ENCODE measurements around the gene CNPY4. TPM values are rescaled to one million over a fixed set of nuclear protein-coding genes. Genes with fewer than 3 reads are reported as not detected.

Gene CNPY4
- total RNA-seq: 18.9 and 21.9 TPM in 2 replicates

GRCh38 chr7:100119072-100119969 lies at the start of gene CNPY4, which contains the start of gene TAF6:
Gene CNPY4, plus strand, starts transcription at chr7:100119634. Its CDS starts 111 bp downstream, at chr7:100119745.
Gene TAF6, minus strand, starts transcription at chr7:100119358. Its CDS starts 5,149 bp downstream, at chr7:100114209.

DNA sequence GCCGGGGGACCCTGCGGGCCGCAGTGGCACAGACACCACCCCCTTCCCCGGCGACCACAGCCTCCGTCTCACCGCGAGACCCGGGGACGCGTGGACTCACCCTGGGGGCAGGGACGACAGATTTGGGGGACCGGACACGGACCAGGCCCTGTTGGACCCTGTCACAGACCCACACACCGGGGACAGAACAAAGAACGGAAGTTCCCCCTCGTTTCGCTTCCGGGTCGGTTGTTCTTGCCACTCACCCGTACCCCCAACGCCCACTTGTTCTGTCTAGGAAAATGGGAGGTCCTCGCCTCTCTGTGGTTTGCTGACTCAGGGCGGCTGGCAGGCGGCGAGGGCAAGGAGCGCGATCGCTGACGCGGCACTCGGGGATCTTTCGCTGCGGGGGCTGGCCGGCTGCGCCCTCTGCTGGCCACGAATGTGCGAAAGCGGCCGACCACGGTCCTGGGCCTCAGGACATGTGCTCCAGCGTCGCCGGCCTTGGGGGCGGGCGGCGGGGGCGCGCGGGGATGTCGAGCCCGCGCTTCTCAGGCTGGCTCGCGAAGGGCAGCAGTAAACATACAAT lies 37.8 kb upstream of the CNPY4 start, which contains the start of gene ZNF3:
Gene ZNF3, minus strand, starts transcription at position 189 of the 568 bp plus-strand sequence. CDS start 4,366 bp downstream, outside the sequence.

GRCh38 chr7:100088621-100089457 lies 30.6 kb upstream of the CNPY4 start, which contains the start of gene COPS6:
Gene COPS6, plus strand, starts transcription at chr7:100088969. Its CDS starts 22 bp downstream, at chr7:100088991.

DNA sequence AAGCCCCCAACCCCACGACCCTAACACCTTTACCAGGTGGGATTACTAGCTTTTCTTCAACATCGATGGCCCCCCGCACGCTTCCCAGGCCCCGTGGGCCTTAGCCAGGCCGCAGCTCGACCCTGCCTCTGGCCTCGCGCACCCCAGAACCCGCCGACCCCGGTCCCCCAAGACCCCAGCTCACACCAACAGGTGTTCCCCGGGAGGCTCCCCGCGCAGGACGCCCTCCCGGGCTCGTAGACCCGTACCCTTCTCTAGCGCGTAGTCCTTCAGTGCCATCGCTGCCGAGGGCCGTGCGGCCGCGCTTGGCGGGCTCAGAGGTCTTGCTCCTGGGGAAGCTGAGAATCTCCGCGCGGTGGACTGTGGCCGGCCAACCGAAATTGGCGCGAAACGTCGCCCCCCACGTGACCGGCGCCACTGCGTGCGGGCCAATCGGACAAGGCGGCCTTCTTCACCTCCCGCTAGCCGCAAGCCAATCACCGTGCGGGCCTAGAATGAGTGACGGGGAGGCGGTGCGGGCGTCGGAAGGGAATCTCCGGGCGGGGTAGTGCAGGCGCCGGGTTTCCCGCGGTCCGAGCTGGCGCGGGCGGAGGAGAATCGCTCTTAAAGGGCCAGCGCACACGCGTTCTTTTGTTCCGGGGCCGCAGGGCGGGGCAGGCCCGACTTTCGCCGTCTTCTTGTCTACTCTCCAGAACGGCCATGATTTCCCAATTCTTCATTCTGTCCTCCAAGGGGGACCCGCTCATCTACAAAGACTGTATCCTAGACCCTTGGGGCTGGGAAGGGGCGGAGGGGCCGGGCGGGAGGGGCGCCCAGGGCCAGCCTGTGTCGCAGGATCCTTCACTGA lies 18.2 kb upstream of the CNPY4 start, which contains the start of the genes AP4M1 and MCM7:
Gene AP4M1, plus strand, starts transcription at position 628 of the 847 bp plus-strand sequence. Its CDS starts 72 bp downstream, at position 700.
Gene MCM7, minus strand, starts transcription at position 382 of the 847 bp plus-strand sequence. Its CDS starts 103 bp downstream, at position 279.

DNA sequence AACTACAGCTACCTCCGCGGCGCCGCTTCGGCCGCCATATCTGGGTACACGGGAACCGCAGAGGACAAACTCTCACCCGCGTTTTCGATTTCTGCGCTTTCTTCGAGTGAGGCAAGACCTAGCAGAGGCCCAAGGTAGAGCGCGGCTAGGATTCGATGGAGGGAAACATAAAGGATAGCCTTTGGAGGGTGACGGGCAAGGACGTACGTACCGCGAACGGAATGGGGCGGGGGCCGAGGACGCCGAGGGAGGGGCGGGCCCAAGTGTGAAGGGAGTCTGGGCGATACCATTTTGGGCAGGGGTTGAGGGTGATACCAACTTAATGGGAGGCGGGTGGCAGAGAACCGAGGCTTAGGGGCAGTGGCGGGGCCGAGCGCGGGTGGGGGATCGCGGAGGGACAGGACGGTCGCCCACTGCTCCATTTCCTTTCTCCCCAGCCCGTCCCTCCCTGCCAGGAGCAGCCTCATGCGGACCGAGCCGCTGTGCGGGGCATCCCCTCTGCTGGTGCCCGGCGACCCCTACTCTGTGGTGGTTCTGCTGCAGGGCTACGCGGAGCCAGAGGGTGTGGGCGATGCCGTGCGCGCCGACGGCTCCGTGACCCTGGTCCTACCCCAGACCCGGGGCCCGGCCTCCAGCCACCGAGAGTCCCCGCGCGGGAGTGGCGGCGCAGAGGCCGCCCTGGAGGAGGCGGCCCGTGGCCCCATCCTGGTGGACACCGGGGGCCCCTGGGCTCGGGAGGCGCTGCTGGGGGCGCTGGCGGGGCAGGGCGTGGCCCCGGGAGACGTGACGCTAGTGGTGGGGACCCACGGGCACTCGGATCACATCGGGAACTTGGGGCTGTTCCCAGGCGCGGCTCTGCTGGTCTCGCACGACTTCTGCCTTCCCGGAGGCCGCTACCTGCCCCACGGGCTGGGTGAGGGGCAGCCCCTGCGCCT lies 7.8 kb downstream of the CNPY4 start, which contains the start of gene MBLAC1:
Gene MBLAC1, plus strand, starts transcription at position 37 of the 935 bp plus-strand sequence. Its CDS starts 429 bp downstream, at position 466.

DNA sequence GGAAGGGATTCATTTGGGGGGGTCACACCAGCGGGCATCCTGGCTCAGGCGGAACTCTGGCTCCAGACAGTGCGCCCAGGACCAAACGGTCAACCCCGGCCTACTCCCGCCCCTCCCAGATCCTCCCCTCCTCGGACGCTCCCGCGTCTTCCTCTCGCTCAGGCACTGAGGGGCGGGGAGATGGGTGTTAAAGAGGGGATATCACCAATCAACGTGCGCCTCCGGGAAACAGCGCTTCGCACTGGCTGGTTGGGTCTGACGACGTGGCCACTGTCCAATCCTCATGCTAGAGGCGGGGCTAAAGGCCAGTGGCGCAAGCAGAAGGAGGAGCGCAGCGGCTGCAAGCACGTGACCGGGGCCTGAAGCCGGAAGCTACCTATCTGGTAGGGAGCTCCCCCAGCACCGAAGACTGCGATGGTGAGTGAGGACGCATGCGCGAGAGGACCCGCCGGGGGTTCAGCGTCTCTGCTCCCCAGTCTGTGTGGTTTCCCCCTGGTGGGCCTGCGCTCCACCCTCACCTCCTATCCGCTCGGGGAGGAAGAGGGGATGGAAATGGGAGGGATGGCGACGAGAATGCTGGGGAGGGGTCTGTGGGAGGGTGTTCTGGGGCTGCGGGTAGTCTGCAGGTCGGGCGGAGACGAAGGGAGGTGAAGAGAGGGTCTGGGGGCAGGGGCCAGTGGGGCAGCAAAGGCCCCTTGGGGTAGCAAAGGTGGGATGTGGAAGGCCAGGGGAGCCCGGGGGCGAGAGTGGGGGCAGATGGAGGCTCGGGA lies 29.3 kb downstream of the CNPY4 start, which contains the start of gene LAMTOR4:
Gene LAMTOR4, plus strand, starts transcription at position 360 of the 770 bp plus-strand sequence. Its CDS starts 55 bp downstream, at position 415.

GRCh38 chr7:100158229-100159098 lies 39.0 kb downstream of the CNPY4 start, which contains the start of gene TRAPPC14:
Gene TRAPPC14, minus strand, starts transcription at chr7:100158723. Its CDS starts 224 bp downstream, at chr7:100158499.

Small RNAs within 50 kb of the gene (small RNA-seq; reads per million reads assigned to genes)
- gene MIR106B (5,521 reads per million, percentile 100 among the genes with 10 or more reads in this experiment), gene MIR25 (2,768 reads per million, percentile 100 among the genes with 10 or more reads in this experiment), gene MIR93 (6,845 reads per million, percentile 100 among the genes with 10 or more reads in this experiment)

Other genes with a start within 250 kb of the CNPY4 start
- 0.22 and 0.53 TPM in 2 replicates for gene OR2AE1, start 242.6 kb upstream of the CNPY4 start, total RNA-seq
- 22.5 and 28.4 TPM in 2 replicates for gene TRIM4, start 200.1 kb upstream of the CNPY4 start, total RNA-seq
- gene GJC3, start 190.0 kb upstream of the CNPY4 start, total RNA-seq: 0.13 TPM in 1 of 2 replicates, not detected in the other
- gene AZGP1, start 143.6 kb upstream of the CNPY4 start, total RNA-seq: not detected in 2 replicates
- gene ZKSCAN1, start 104.0 kb upstream of the CNPY4 start, total RNA-seq: 40.4 and 41.8 TPM in 2 replicates
- gene ZSCAN21, start 69.9 kb upstream of the CNPY4 start, total RNA-seq: 6.6 and 6.8 TPM in 2 replicates
- 32.5 and 35.1 TPM in 2 replicates for gene ZNF3, start 37.9 kb upstream of the CNPY4 start, total RNA-seq
- gene COPS6, start 30.7 kb upstream of the CNPY4 start, total RNA-seq: 103 and 116 TPM in 2 replicates
- gene MCM7, start 18.2 kb upstream of the CNPY4 start, total RNA-seq: 121 and 175 TPM in 2 replicates
- gene AP4M1, start 18.0 kb upstream of the CNPY4 start, total RNA-seq: 14.5 and 18.9 TPM in 2 replicates
- 38.8 and 58.2 TPM in 2 replicates for gene TAF6, start 276 bp upstream of the CNPY4 start, total RNA-seq
- 1.3 and 1.9 TPM in 2 replicates for gene MBLAC1, start 7.3 kb downstream of the CNPY4 start, total RNA-seq
- gene LAMTOR4, start 29.3 kb downstream of the CNPY4 start, total RNA-seq: 72.7 and 77.8 TPM in 2 replicates
- 9.9 and 11.7 TPM in 2 replicates for gene TRAPPC14, start 39.1 kb downstream of the CNPY4 start, total RNA-seq
- 1.5 and 1.9 TPM in 2 replicates for gene GAL3ST4, start 49.0 kb downstream of the CNPY4 start, total RNA-seq
- 3.9 and 4.1 TPM in 2 replicates for gene GPC2, start 57.7 kb downstream of the CNPY4 start, total RNA-seq
- gene STAG3, start 58.3 kb downstream of the CNPY4 start, total RNA-seq: 0.79 and 3.3 TPM in 2 replicates
- gene PVRIG, start 100.3 kb downstream of the CNPY4 start, total RNA-seq: not detected in 2 replicates
- gene SPDYE3, start 188.1 kb downstream of the CNPY4 start, total RNA-seq: not detected in 2 replicates
- 12.4 and 14.9 TPM in 2 replicates for gene PILRB, start 238.5 kb downstream of the CNPY4 start, total RNA-seq